Superior temporal gyrus (tissue), 1 donor: Measurements from ENCODE around the gene RBM4.

Experiments used
- DNase-seq: peaks from one replicate; pipeline ENCODE4 v3.0.0-alpha.2; 2016; ENCODE audit errors: extremely low spot score

The RBM4 gene

GRCh38 chr11:66653123-66653522, 14.6 kb downstream of the RBM4 start:
- no peak for DNase-seq

GRCh38 chr11:66659763-66660162, 21.3 kb downstream of the RBM4 start:
- DNase-seq: no peak

GRCh38 chr11:66663741-66664296, 25.3 kb downstream of the RBM4 start:
- DNase-seq: no peak

GRCh38 chr11:66665369-66665768, 26.9 kb downstream of the RBM4 start:
- DNase-seq: no peak

- no peak for DNase-seq
These were observed 32.3 kb downstream of the RBM4 start for GRCh38 chr11:66670816-66671215.

GRCh38 chr11:66674964-66675602, 36.6 kb downstream of the RBM4 start:
- no peak for DNase-seq

- no peak for DNase-seq
These were observed 37.9 kb downstream of the RBM4 start for GRCh38 chr11:66676282-66676919.

GRCh38 chr11:66676931-66677598, 38.6 kb downstream of the RBM4 start:
- DNase-seq: peak; percentile 53

GRCh38 chr11:66677599-66678375, 39.3 kb downstream of the RBM4 start, which contains the start of gene RBM4B:
Gene RBM4B (minus strand): TSS chr11:66677887. CDS start chr11:66677079, 808 bp downstream.
- peak; percentile 95 for DNase-seq

- DNase-seq: no peak
These were observed 42.6 kb downstream of the RBM4 start for GRCh38 chr11:66680966-66681645.

- no peak for DNase-seq
These were observed 45.4 kb downstream of the RBM4 start for GRCh38 chr11:66683877-66684276.

GRCh38 chr11:66684635-66685034, 46.1 kb downstream of the RBM4 start:
- no peak for DNase-seq

GRCh38 chr11:66685276-66686099, 47.0 kb downstream of the RBM4 start:
- DNase-seq: no peak

GRCh38 chr11:66686100-66686785, 47.7 kb downstream of the RBM4 start:
- no peak for DNase-seq

GRCh38 chr11:66686801-66687750, 48.6 kb downstream of the RBM4 start:
- DNase-seq: no peak

- DNase-seq: no peak
These were observed 49.4 kb downstream of the RBM4 start for GRCh38 chr11:66687831-66688281.

- DNase-seq: no peak
These were observed 50.3 kb downstream of the RBM4 start for GRCh38 chr11:66688561-66689534.
